Measurements from ENCODE around the gene PAQR5. TPM values are rescaled to one million over a fixed set of nuclear protein-coding genes. Genes with fewer than 3 reads are reported as not detected.

The PAQR5 gene
- total RNA-seq, 1 experiment from 2014 or later: 34.0 TPM

GRCh38 chr15:69421498-69421897 is 122.8 kb downstream of the PAQR5 start:
- no peak for TF ChIP-seq MAX (IDR thresholded peaks at IDR 0.05)
- TF ChIP-seq POLR2A (IDR thresholded peaks at IDR 0.05; ENCODE audit: borderline replicate concordance, extremely low read depth, insufficient read depth, insufficient read length): no peak
- no peak for TF ChIP-seq TCF7L2 (IDR thresholded peaks at IDR 0.05; ENCODE audit: borderline replicate concordance, extremely low read depth, insufficient read depth, insufficient read length)
- TF ChIP-seq CEBPB (IDR thresholded peaks at IDR 0.05; ENCODE audit: low read depth): no peak
- no peak for TF ChIP-seq CTCF (IDR thresholded peaks at IDR 0.05 in 2 of 3, conservative IDR thresholded peaks at IDR 0.05 in 1 of 3; ENCODE audit: borderline replicate concordance in 1 of 3, insufficient read depth in 1 of 3, low read depth in 2 of 3, low read length in 2 of 3)
- TF ChIP-seq CBX3 (IDR thresholded peaks at IDR 0.05; ENCODE audit: low read depth): no peak
- ChIA-PET CTCF (no interaction called here), RAD21 (ENCODE audit: low non-redundant PET in 1 of 2, low total read pairs in 2 of 2, uncharacterized antibody in 2 of 2, unreplicated experiment in 2 of 2) (no interaction called here), POLR2A (no interaction called here)
- no peaks in the 10 kb centered on the region for H3K4me1 ChIP-seq (ENCODE audit: control insufficient read depth in 1 of 2, insufficient read depth in 2 of 2, low read length in 2 of 2)
- no peak overlapping the region for H2AFZ ChIP-seq (ENCODE audit: low read depth, low read length, poor library complexity, severe bottlenecking)
- ATAC-seq (no peak), DNase-seq (ENCODE audit: low read depth, low spot score) (no peak)
- H3K4me2 ChIP-seq (ENCODE audit: low read length): no peak overlapping the region
- H3K27me3 ChIP-seq (ENCODE audit: insufficient read depth, low read length): no peaks in the 10 kb centered on the region
- H3K27ac ChIP-seq (ENCODE audit: low read depth, low read length): no peak overlapping the region
- H3K4me3 ChIP-seq (replicated peaks in 1 of 2; ENCODE audit: low read depth in 1 of 2, low read length in 2 of 2): no peak overlapping the region
- H3K9ac ChIP-seq (ENCODE audit: low read length): no peak overlapping the region
- no peaks in the 10 kb centered on the region; the same call in 1 of the 2 replicates for H4K20me1 ChIP-seq (ENCODE audit: insufficient read depth)
- no peaks in the 10 kb centered on the region for H3K9me2 ChIP-seq (ENCODE audit: insufficient read depth)
- no TSS peak for BruUV-seq (replicated peaks)
- peaks cover 67 to 86% of the 10 kb centered on the region in 2 experiments for H3K36me3 ChIP-seq (ENCODE audit: control insufficient read depth in 1 of 2, insufficient read depth in 2 of 2, low read length in 2 of 2)
- H3K9me3 ChIP-seq (ENCODE audit: control insufficient read depth in 1 of 2, insufficient read depth in 1 of 2, low read depth in 1 of 2, low read length in 2 of 2): no peaks in the 10 kb centered on the region
- H3K79me2 ChIP-seq (ENCODE audit: insufficient read depth, low read length): peaks cover 94% of the 10 kb centered on the region
- intact Hi-C loops (cut with micrococcal nuclease): no loop called here

GRCh38 chr15:69422336-69422895 is 123.7 kb downstream of the PAQR5 start:
- no TSS peak for BruUV-seq (replicated peaks)
- TF ChIP-seq ZNF274 (IDR thresholded peaks at IDR 0.05; ENCODE audit: low read depth, low read length): no peak
- no peak for TF ChIP-seq ATF3 (IDR thresholded peaks at IDR 0.05)
- no peak for TF ChIP-seq EZH2phosphoT487 (IDR thresholded peaks at IDR 0.05; ENCODE audit: borderline replicate concordance)
- TF ChIP-seq ZBTB33 (IDR thresholded peaks at IDR 0.05; ENCODE audit: extremely low read depth, insufficient replicate concordance, low read length): no peak
- TF ChIP-seq SIN3A (IDR thresholded peaks at IDR 0.05; ENCODE audit: low read depth): no peak
- TF ChIP-seq EZH2 (IDR thresholded peaks at IDR 0.05): no peak
- TF ChIP-seq POLR2AphosphoS5 (IDR thresholded peaks at IDR 0.05; ENCODE audit: low read depth, low read length): no peak
- no peak for TF ChIP-seq FOSL1 (IDR thresholded peaks at IDR 0.05; ENCODE audit: low read depth)
- TF ChIP-seq RAD21 (IDR thresholded peaks at IDR 0.05; ENCODE audit: low read depth): no peak
- TF ChIP-seq SRF (IDR thresholded peaks at IDR 0.05; ENCODE audit: low read depth): no peak
- no peak for TF ChIP-seq ELF1 (IDR thresholded peaks at IDR 0.05; ENCODE audit: borderline replicate concordance, low read depth)
- TF ChIP-seq TCF7L2 (IDR thresholded peaks at IDR 0.05; ENCODE audit: borderline replicate concordance, extremely low read depth, insufficient read depth, insufficient read length): no peak
- RAD21 ChIA-PET (ENCODE audit: low non-redundant PET in 1 of 2, low total read pairs in 2 of 2, uncharacterized antibody in 2 of 2, unreplicated experiment in 2 of 2): no interaction called here
- intact Hi-C loops (cut with micrococcal nuclease): no loop called here
- CTCF ChIA-PET: no interaction called here
- no peak overlapping the region for H2AFZ ChIP-seq (ENCODE audit: low read depth, low read length, poor library complexity, severe bottlenecking)
- POLR2A ChIA-PET: no interaction called here
- H3K4me1 ChIP-seq (ENCODE audit: control insufficient read depth in 1 of 2, insufficient read depth in 2 of 2, low read length in 2 of 2): no peaks in the 10 kb centered on the region
- peaks cover 77 to 87% of the 10 kb centered on the region in 2 experiments for H3K36me3 ChIP-seq (ENCODE audit: control insufficient read depth in 1 of 2, insufficient read depth in 2 of 2, low read length in 2 of 2)
- ATAC-seq: no peak
- H3K27me3 ChIP-seq (ENCODE audit: insufficient read depth, low read length): no peaks in the 10 kb centered on the region
- no peak overlapping the region for H3K27ac ChIP-seq (ENCODE audit: low read depth, low read length)
- H3K4me2 ChIP-seq (ENCODE audit: low read length): no peak overlapping the region
- H3K79me2 ChIP-seq (ENCODE audit: insufficient read depth, low read length): peaks cover 91% of the 10 kb centered on the region
- no peak for DNase-seq (ENCODE audit: low read depth, low spot score)
- no peaks in the 10 kb centered on the region for H3K9me2 ChIP-seq (ENCODE audit: insufficient read depth)
- H3K9ac ChIP-seq (ENCODE audit: low read length): no peak overlapping the region
- no peak overlapping the region for H3K4me3 ChIP-seq (replicated peaks in 1 of 2; ENCODE audit: low read depth in 1 of 2, low read length in 2 of 2)
- H4K20me1 ChIP-seq (ENCODE audit: insufficient read depth): no peaks in the 10 kb centered on the region; the same call in 1 of the 2 replicates
- H3K9me3 ChIP-seq (ENCODE audit: control insufficient read depth in 1 of 2, insufficient read depth in 1 of 2, low read depth in 1 of 2, low read length in 2 of 2): no peaks in the 10 kb centered on the region

All from HCT116 (cell line).